Measurements from ENCODE around the gene FBLN7. TPM values are rescaled to one million over a fixed set of nuclear protein-coding genes. Genes with fewer than 3 reads are reported as not detected.

Gene FBLN7
- total RNA-seq, 6 experiments from 2014 or later: 1.9 to 8.0 (median 7.2) TPM

DNA sequence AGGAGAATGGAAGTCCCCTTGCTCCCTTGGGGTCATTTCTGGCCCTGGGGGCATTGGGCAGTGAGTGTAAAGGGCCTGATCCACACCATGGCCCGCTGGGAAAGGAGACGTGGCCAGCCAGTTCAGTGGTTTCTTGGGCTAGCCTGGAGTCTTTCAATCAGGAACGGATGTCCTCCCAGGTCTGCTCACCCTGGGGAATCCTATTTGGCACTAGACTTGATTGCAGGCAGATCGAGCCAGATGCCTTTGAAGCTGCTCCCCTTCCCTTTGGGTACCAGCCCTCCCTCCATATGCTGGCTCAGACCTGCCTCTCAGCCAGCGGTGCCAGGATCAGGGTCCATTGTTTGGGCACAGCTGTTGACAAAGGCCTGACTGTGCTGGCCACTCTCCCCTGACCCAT, 11.0 kb downstream of the FBLN7 start:
- peaks cover 18% of the 10 kb centered on the region for H3K36me3 Mint-ChIP-seq (ENCODE audit: low read depth)
- H3K27me3 Mint-ChIP-seq (ENCODE audit: insufficient read depth): peaks cover 6% of the 10 kb centered on the region; the same call in 1 of the 2 replicates
- no peaks in the 10 kb centered on the region for H3K9me3 Mint-ChIP-seq
- H3K4me1 Mint-ChIP-seq (ENCODE audit: low read depth): peaks cover 49% of the 10 kb centered on the region
- no peak overlapping the region for H3K4me3 Mint-ChIP-seq
- DNase-seq: no peak
- H3K27ac Mint-ChIP-seq: peak overlapping the region; percentile 97
- no peak for TF ChIP-seq CTCF (IDR thresholded peaks at IDR 0.05)

- no peak for DNase-seq
- no peak for TF ChIP-seq CTCF (IDR thresholded peaks at IDR 0.05)
- Mint-ChIP-seq H3K4me1 (ENCODE audit: low read depth) (peaks cover 49% of the 10 kb centered on the region), H3K36me3 (ENCODE audit: low read depth) (peaks cover 18% of the 10 kb centered on the region), H3K27ac (peak overlapping the region; percentile 97), H3K9me3 (no peaks in the 10 kb centered on the region), H3K4me3 (peak overlapping the region; percentile 50), H3K27me3 (ENCODE audit: insufficient read depth) (peaks cover 6% of the 10 kb centered on the region; the same call in 1 of the 2 replicates)
Observed at GRCh38 chr2:112149866-112150435, 11.8 kb downstream of the FBLN7 start.

GRCh38 chr2:112150447-112150846, 12.3 kb downstream of the FBLN7 start:
- peak; percentile 96 for DNase-seq
- peaks cover 49% of the 10 kb centered on the region for H3K4me1 Mint-ChIP-seq (ENCODE audit: low read depth)
- H3K9me3 Mint-ChIP-seq: no peaks in the 10 kb centered on the region
- H3K27ac Mint-ChIP-seq: peak overlapping the region; percentile 97
- peaks cover 18% of the 10 kb centered on the region for H3K36me3 Mint-ChIP-seq (ENCODE audit: low read depth)
- peak overlapping the region; percentile 50 for H3K4me3 Mint-ChIP-seq
- peaks cover 6% of the 10 kb centered on the region; the same call in 1 of the 2 replicates for H3K27me3 Mint-ChIP-seq (ENCODE audit: insufficient read depth)
- TF ChIP-seq CTCF (IDR thresholded peaks at IDR 0.05): no peak

GRCh38 chr2:112150851-112151250, 12.7 kb downstream of the FBLN7 start:
- peaks cover 49% of the 10 kb centered on the region for H3K4me1 Mint-ChIP-seq (ENCODE audit: low read depth)
- peaks cover 18% of the 10 kb centered on the region for H3K36me3 Mint-ChIP-seq (ENCODE audit: low read depth)
- H3K4me3 Mint-ChIP-seq: peak overlapping the region; percentile 50
- peak overlapping the region; percentile 97 for H3K27ac Mint-ChIP-seq
- DNase-seq: no peak
- H3K27me3 Mint-ChIP-seq (ENCODE audit: insufficient read depth): peaks cover 6% of the 10 kb centered on the region; the same call in 1 of the 2 replicates
- H3K9me3 Mint-ChIP-seq: no peaks in the 10 kb centered on the region
- TF ChIP-seq CTCF (IDR thresholded peaks at IDR 0.05): no peak

GRCh38 chr2:112151271-112151670, 13.1 kb downstream of the FBLN7 start:
- no peak for DNase-seq
- H3K9me3 Mint-ChIP-seq: no peaks in the 10 kb centered on the region
- H3K4me1 Mint-ChIP-seq (ENCODE audit: low read depth): peaks cover 49% of the 10 kb centered on the region
- peaks cover 6% of the 10 kb centered on the region; the same call in 1 of the 2 replicates for H3K27me3 Mint-ChIP-seq (ENCODE audit: insufficient read depth)
- TF ChIP-seq CTCF (IDR thresholded peaks at IDR 0.05): no peak
- no peak overlapping the region; the same call in 1 of the 2 replicates for H3K4me3 Mint-ChIP-seq
- H3K27ac Mint-ChIP-seq: peak overlapping the region; percentile 97
- peaks cover 18% of the 10 kb centered on the region for H3K36me3 Mint-ChIP-seq (ENCODE audit: low read depth)
